H9 (cell line): ENCODE measurements around the gene FMN1. TPM values are rescaled to one million over a fixed set of nuclear protein-coding genes. Genes with fewer than 3 reads are reported as not detected.
A peak's percentile ranks its signal among the peaks of the same experiment; 100 is the strongest.

Experiments used
- DNase-seq: peaks from one replicate; pipeline ENCODE4 v3.0.0-alpha.2; 2017
- H2AFZ ChIP-seq: one replicate; pipeline ENCODE4 v1.6.1; 2013; ENCODE audit warnings: mild to moderate bottlenecking, low read length, control low read depth, moderate library complexity
- H2AK5ac ChIP-seq: 2 replicates; pipeline ENCODE4 v1.6.1; 2013; ENCODE audit warnings: low read length, control low read depth, mixed read lengths; ENCODE audit not compliant: insufficient read length
- H2BK120ac ChIP-seq: one replicate; pipeline ENCODE4 v1.6.1; 2013; ENCODE audit warnings: low read depth, mild to moderate bottlenecking, low read length, control low read depth, inconsistent platforms; ENCODE audit not compliant: poor library complexity, severe bottlenecking
- H2BK12ac ChIP-seq: 2 replicates; pipeline ENCODE4 v1.6.1; 2013; ENCODE audit warnings: low read length, control low read depth, mixed read lengths, low read depth; ENCODE audit not compliant: insufficient read length
- H2BK15ac ChIP-seq: 2 replicates; pipeline ENCODE4 v1.6.1; 2013; ENCODE audit warnings: low read depth, low read length, control low read depth
- H2BK20ac ChIP-seq: one replicate; pipeline ENCODE4 v1.6.1; 2013; ENCODE audit warnings: low read depth, mild to moderate bottlenecking, low read length, control low read depth, inconsistent platforms; ENCODE audit not compliant: poor library complexity, severe bottlenecking
- H2BK5ac ChIP-seq: 2 replicates; pipeline ENCODE4 v1.6.1; 2013; ENCODE audit warnings: low read length, control low read depth, mixed read lengths; ENCODE audit not compliant: insufficient read length
- H3K14ac ChIP-seq: 2 replicates; pipeline ENCODE4 v1.6.1; 2013; ENCODE audit warnings: low read length, control low read depth; ENCODE audit not compliant: insufficient read depth
- H3K18ac ChIP-seq: 2 replicates; pipeline ENCODE4 v1.6.1; 2013; ENCODE audit warnings: low read depth, mild to moderate bottlenecking, mixed read lengths, low read length, control low read depth; ENCODE audit not compliant: insufficient read length
- H3K23ac ChIP-seq: 2 replicates; pipeline ENCODE4 v1.6.1; 2013; ENCODE audit warnings: low read length, control low read depth, mixed read lengths, low read depth; ENCODE audit not compliant: insufficient read length
- H3K23me2 ChIP-seq: 2 replicates; pipeline ENCODE4 v1.6.1; 2013; ENCODE audit warnings: low read depth, mild to moderate bottlenecking, mixed read lengths, low read length, control low read depth; ENCODE audit not compliant: insufficient read length, poor library complexity, severe bottlenecking
- H3K27ac ChIP-seq: 2 replicates; pipeline ENCODE4 v1.5.1; 2013; ENCODE audit warnings: low read length, control low read depth, mixed read lengths, low read depth; ENCODE audit not compliant: insufficient read length
- H3K27me3 ChIP-seq: 2 replicates; pipeline ENCODE4 v1.6.1; 2013; ENCODE audit warnings: low read length, control low read depth, inconsistent platforms; ENCODE audit not compliant: insufficient read depth
- H3K4ac ChIP-seq: 2 replicates; pipeline ENCODE4 v1.6.1; 2013; ENCODE audit warnings: low read depth, mild to moderate bottlenecking, control low read depth, inconsistent platforms, low read length, moderate library complexity
- H3K4me1 ChIP-seq: 2 replicates; pipeline ENCODE4 v1.6.1; 2013; ENCODE audit warnings: low read length, control low read depth, inconsistent platforms; ENCODE audit not compliant: insufficient read depth
- H3K4me2 ChIP-seq: 2 replicates; pipeline ENCODE4 v1.6.1; 2013; ENCODE audit warnings: low read length, control low read depth, mixed read lengths; ENCODE audit not compliant: insufficient read length, insufficient read depth
- H3K56ac ChIP-seq: 2 replicates; pipeline ENCODE4 v1.6.1; 2013; ENCODE audit warnings: low read depth, mild to moderate bottlenecking, mixed read lengths, low read length, control low read depth; ENCODE audit not compliant: insufficient read length
- H3K79me1 ChIP-seq: 2 replicates; pipeline ENCODE4 v1.6.1; 2013; ENCODE audit warnings: low read depth, mild to moderate bottlenecking, moderate library complexity, low read length, control low read depth, inconsistent platforms; ENCODE audit not compliant: insufficient read depth, poor library complexity, severe bottlenecking
- H3K79me2 ChIP-seq: 2 replicates; pipeline ENCODE4 v1.6.1; 2013; ENCODE audit warnings: low read length, control low read depth, inconsistent platforms; ENCODE audit not compliant: insufficient read depth
- H3K9ac ChIP-seq: 2 replicates; pipeline ENCODE4 v1.6.1; 2013; ENCODE audit warnings: low read length, control low read depth, mixed read lengths; ENCODE audit not compliant: insufficient read length; ENCODE audit errors: extremely low read depth
- H3K9me3 ChIP-seq: one replicate; pipeline ENCODE4 v1.6.1; 2013; ENCODE audit warnings: low read depth, low read length, inconsistent platforms; ENCODE audit not compliant: control insufficient read depth
- H3T11ph ChIP-seq: one replicate; pipeline ENCODE4 v1.6.1; 2013; ENCODE audit warnings: mild to moderate bottlenecking, low read length, control low read depth, inconsistent platforms
- H4K20me1 ChIP-seq: one replicate; pipeline ENCODE4 v1.6.1; 2013; ENCODE audit not compliant: control insufficient read depth, insufficient read length, insufficient read depth
- H4K5ac ChIP-seq: 2 replicates; pipeline ENCODE4 v1.6.1; 2013; ENCODE audit warnings: low read depth, mild to moderate bottlenecking, mixed read lengths, low read length, control low read depth; ENCODE audit not compliant: insufficient read length
- H4K8ac ChIP-seq: replicated peaks from 2 replicates; pipeline ENCODE4 v1.6.1; 2013; ENCODE audit warnings: low read length, control low read depth, mixed read lengths, low read depth; ENCODE audit not compliant: insufficient read length
- H4K91ac ChIP-seq: 2 replicates; pipeline ENCODE4 v1.6.1; 2013; ENCODE audit warnings: low read depth, mild to moderate bottlenecking, moderate library complexity, mixed read lengths, low read length, control low read depth; ENCODE audit not compliant: insufficient read length
- H3K27ac Mint-ChIP-seq, 3 experiments: 2 replicates in 2 of 3; 3 replicates in 1 of 3; pipeline ENCODE4 v1.8.0; 2020 to 2021; ENCODE audit warnings: mixed read lengths in 3 of 3, mild to moderate bottlenecking in 1 of 3, moderate library complexity in 1 of 3
- H3K27me3 Mint-ChIP-seq: 2 replicates; pipeline ENCODE4 v1.8.0; 2021; ENCODE audit warnings: low read depth, mild to moderate bottlenecking, moderate library complexity, mixed read lengths
- H3K36me3 Mint-ChIP-seq, 3 experiments: 2 replicates in 2 of 3; 3 replicates in 1 of 3; pipeline ENCODE4 v1.8.0; 2020 to 2021; ENCODE audit warnings: low read depth in 3 of 3, mixed read lengths in 3 of 3; ENCODE audit not compliant: insufficient read depth in 1 of 3
- H3K4me1 Mint-ChIP-seq, 2 experiments: 2 replicates each; pipeline ENCODE4 v1.8.0; 2020; ENCODE audit warnings: mixed read lengths in 2 of 2
- H3K4me3 Mint-ChIP-seq, 2 experiments: 2 replicates in 1 of 2; 3 replicates in 1 of 2; pipeline ENCODE4 v1.8.0; 2020 to 2021; ENCODE audit warnings: mild to moderate bottlenecking in 2 of 2, mixed read lengths in 2 of 2, moderate library complexity in 1 of 2
- H3K9me3 Mint-ChIP-seq, 2 experiments: 2 replicates in 1 of 2; 3 replicates in 1 of 2; pipeline ENCODE4 v1.8.0; 2020; ENCODE audit warnings: mild to moderate bottlenecking in 2 of 2, mixed read lengths in 2 of 2, moderate library complexity in 1 of 2
- CTCF ChIP-seq: fragments of 200-600 bp; sonication (generic); conservative IDR thresholded peaks from 3 replicates; pipeline ENCODE4 v1.8.0; 2021; ENCODE audit warnings: antibody characterized with exemption, mild to moderate bottlenecking
- WGBS: extraction: QIAGEN DNeasy Blood & Tissue Kit; methylation state at CpG from one replicate; pipeline ENCODE4 v1.1.7; 2013; ENCODE audit warnings: missing lambda C conversion rate, low lambda C conversion rate, mixed read lengths; ENCODE audit not compliant: insufficient read length; ENCODE audit errors: extremely low coverage; 5-methylcytosine and 5-hydroxymethylcytosine counted together
- total RNA-seq: library from RNA; stranded (reverse); gene quantifications from 2 replicates; pipeline ENCODE4 v1.2.1, GENCODE V29; 2021

FMN1 gene
- total RNA-seq, 1 experiment from 2014 or later, result 1.9 TPM

GRCh38 chr15:32716216-32716914 lies 478.1 kb downstream of the FMN1 start:
- no peaks in the 10 kb centered on the region for H4K20me1 ChIP-seq
- no peak overlapping the region for H2BK20ac ChIP-seq
- H2BK120ac ChIP-seq, result no peak overlapping the region
- TF ChIP-seq CTCF, result no peak
- H3T11ph ChIP-seq, result no peak overlapping the region
- H3K4me2 ChIP-seq, result peak overlapping the region; percentile 54
- H3K23ac ChIP-seq, result no peak overlapping the region
- H3K56ac ChIP-seq, result no peak overlapping the region
- H2AFZ ChIP-seq, result no peak overlapping the region
- H4K91ac ChIP-seq, result no peak overlapping the region
- H2AK5ac ChIP-seq, result no peak overlapping the region
- no peak overlapping the region for H3K14ac ChIP-seq
- H2BK12ac ChIP-seq, result no peak overlapping the region
- no peaks in the 10 kb centered on the region for H3K4me1 ChIP-seq
- H3K27ac ChIP-seq, result no peak overlapping the region
- no peak overlapping the region for H2BK5ac ChIP-seq
- H3K23me2 ChIP-seq, result peaks cover 18% of the 10 kb centered on the region
- no peaks in the 10 kb centered on the region for H3K79me2 ChIP-seq
- Mint-ChIP-seq H3K4me3 (peak overlapping the region; percentile 50 to 77; a peak in 4 of 5 replicates), H3K27me3 (peaks cover 87% of the 10 kb centered on the region), H3K9me3 (no peaks in the 10 kb centered on the region; a peak in 3 of 5 replicates), H3K4me1 (peaks cover 20 to 29% of the 10 kb centered on the region in 2 experiments), H3K27ac (no peak overlapping the region), H3K36me3 (no peaks in the 10 kb centered on the region)
- no peak for DNase-seq
- no peaks in the 10 kb centered on the region for H3K79me1 ChIP-seq
- H4K8ac ChIP-seq, result no peak overlapping the region
- no peak overlapping the region for H2BK15ac ChIP-seq
- no CpG with 5 or more reads among the region's 13 CpGs for WGBS
- peaks cover 50% of the 10 kb centered on the region; the same call in 1 of the 2 replicates for H3K27me3 ChIP-seq
- H3K4ac ChIP-seq, result no peak overlapping the region
- H3K9me3 ChIP-seq, result no peaks in the 10 kb centered on the region
- no peak overlapping the region for H4K5ac ChIP-seq
- no peak overlapping the region for H3K18ac ChIP-seq
- H3K9ac ChIP-seq, result no peak overlapping the region

Other genes starting within 250 kb of the FMN1 start
- 0.85 and 1.9 TPM in 2 replicates for gene RYR3, start 116.3 kb upstream of the FMN1 start, total RNA-seq